H1 (cell line): ENCODE measurements around the gene SPINK5. TPM values are rescaled to one million over a fixed set of nuclear protein-coding genes. Genes with fewer than 3 reads are reported as not detected.

Experiments
- CTCF ChIA-PET: fragments of 300-600 bp; sonication (Branson Sonifier 250); formaldehyde crosslinking; loops from one replicate; lab custom pipeline; 2021; ENCODE audit not compliant: partially characterized antibody; lab: Charles Lee
- POLR2A ChIA-PET: fragments of 300-600 bp; sonication (Branson Sonifier 250); formaldehyde crosslinking; loops from one replicate; lab custom pipeline; 2021; ENCODE audit warnings: inconsistent platforms; ENCODE audit not compliant: partially characterized antibody; lab: Charles Lee
- DNase-seq, 2 experiments: peaks; one replicate each; pipeline versions ENCODE4 v3.0.0 to v3.0.0-alpha.2; 2010 to 2022; ENCODE audit warnings: low spot score in 2 of 2, low read depth in 1 of 2, mixed read lengths in 1 of 2
- FAIRE-seq: peaks from 2 replicates; lab custom pipeline; 2011; peaks lifted over from hg19 to GRCh38; lab: Jason Lieb, UNC
- H2AFZ ChIP-seq: 2 replicates; pipeline ENCODE4 v1.8.1; 2012; ENCODE audit warnings: low read length, inconsistent platforms
- H2AK5ac ChIP-seq: 2 replicates; pipeline ENCODE4 v1.6.1; 2013; ENCODE audit warnings: low read depth, low read length
- H2BK120ac ChIP-seq: replicated peaks from 2 replicates; pipeline ENCODE3; 2013; ENCODE audit warnings: low read depth, low read length, inconsistent platforms
- H2BK12ac ChIP-seq: 2 replicates; pipeline ENCODE4 v1.6.1; 2013; ENCODE audit warnings: low read depth, low read length
- H2BK15ac ChIP-seq: 2 replicates; pipeline ENCODE4 v1.6.1; 2013; ENCODE audit warnings: low read length
- H2BK20ac ChIP-seq: 2 replicates; pipeline ENCODE4 v1.6.1; 2013; ENCODE audit warnings: low read length
- H2BK5ac ChIP-seq: 2 replicates; pipeline ENCODE4 v1.6.1; 2013; ENCODE audit warnings: low read depth, low read length
- H3K14ac ChIP-seq: 2 replicates; pipeline ENCODE4 v1.6.1; 2013; ENCODE audit warnings: inconsistent platforms; ENCODE audit not compliant: insufficient read length
- H3K18ac ChIP-seq: 2 replicates; pipeline ENCODE4 v1.6.1; 2013; ENCODE audit warnings: low read length; ENCODE audit errors: extremely low read depth
- H3K23ac ChIP-seq: 2 replicates; pipeline ENCODE4 v1.6.1; 2013; ENCODE audit warnings: inconsistent platforms; ENCODE audit not compliant: insufficient read length
- H3K23me2 ChIP-seq: 2 replicates; pipeline ENCODE4 v1.6.1; 2013; ENCODE audit warnings: low read depth, low read length
- H3K27ac ChIP-seq: 2 replicates; pipeline ENCODE4 v1.6.1; 2011; ENCODE audit warnings: low read depth, low read length, inconsistent platforms
- H3K27me3 ChIP-seq, 4 experiments: replicated peaks in 1 of 4; 1 replicate in 1 of 4; 2 replicates in 3 of 4; pipeline versions ENCODE4 v1.6.1 to v1.8.1; 2011 to 2013; ENCODE audit warnings: low read length in 3 of 4, mild to moderate bottlenecking in 3 of 4, inconsistent platforms in 2 of 4, mixed read lengths in 2 of 4, moderate library complexity in 1 of 4; ENCODE audit not compliant: control insufficient read depth in 3 of 4, insufficient read depth in 3 of 4; ENCODE audit errors: extremely low read depth in 1 of 4
- H3K36me3 ChIP-seq, 4 experiments: 2 replicates each; pipeline versions ENCODE4 v1.6.1 to v1.8.1; 2011 to 2013; ENCODE audit warnings: mild to moderate bottlenecking in 4 of 4, low read length in 3 of 4, moderate library complexity in 2 of 4, control low read depth in 1 of 4, inconsistent platforms in 1 of 4; ENCODE audit not compliant: insufficient read depth in 4 of 4, control insufficient read depth in 2 of 4
- H3K4ac ChIP-seq: replicated peaks from 2 replicates; pipeline ENCODE3; 2013; ENCODE audit warnings: low read length, low read depth, mixed read lengths, inconsistent platforms; ENCODE audit not compliant: insufficient read length
- H3K4me1 ChIP-seq, 4 experiments: replicated peaks in 1 of 4; 1 replicate in 1 of 4; 2 replicates in 3 of 4; pipeline versions ENCODE4 v1.6.1 to v1.8.1; 2011 to 2013; ENCODE audit warnings: low read length in 3 of 4, inconsistent platforms in 2 of 4, mixed read lengths in 1 of 4; ENCODE audit not compliant: insufficient read depth in 4 of 4, control insufficient read depth in 3 of 4
- H3K4me2 ChIP-seq, 2 experiments: 2 replicates each; pipeline versions ENCODE4 v1.6.1 to v1.8.1; 2011 to 2013; ENCODE audit warnings: low read depth in 2 of 2, low read length in 2 of 2, control low read depth in 1 of 2, inconsistent platforms in 1 of 2, mild to moderate bottlenecking in 1 of 2; ENCODE audit not compliant: insufficient read depth in 1 of 2
- H3K4me3 ChIP-seq, 4 experiments: fragments of 200-600, 300-600 bp in 1 of 4; sonication (generic), shearing (Covaris generic), sonication (Bioruptor Twin) in 1 of 4; 2 replicates each; pipeline versions ENCODE4 v1.5.1 to v1.8.1; 2011 to 2016; ENCODE audit warnings: low read length in 4 of 4, low read depth in 3 of 4, control low read depth in 2 of 4, inconsistent platforms in 2 of 4, mild to moderate bottlenecking in 2 of 4, mixed read lengths in 1 of 4, moderate library complexity in 1 of 4; ENCODE audit not compliant: insufficient read depth in 2 of 4; ENCODE audit errors: extremely low read depth in 1 of 4
- H3K56ac ChIP-seq: replicated peaks from 2 replicates; pipeline ENCODE3; 2013; ENCODE audit warnings: low read depth, mild to moderate bottlenecking, mixed read lengths, low read length, inconsistent platforms; ENCODE audit not compliant: insufficient read length
- H3K79me1 ChIP-seq: 2 replicates; pipeline ENCODE4 v1.6.1; 2013; ENCODE audit warnings: low read depth, low read length, control low read depth
- H3K79me2 ChIP-seq, 2 experiments: 2 replicates each; pipeline versions ENCODE4 v1.6.1 to v1.8.1; 2012 to 2013; ENCODE audit warnings: low read length in 2 of 2, mild to moderate bottlenecking in 2 of 2, inconsistent platforms in 1 of 2; ENCODE audit not compliant: insufficient read depth in 2 of 2, control insufficient read depth in 1 of 2
- H3K9ac ChIP-seq, 4 experiments: replicated peaks in 1 of 4; 1 replicate in 1 of 4; 2 replicates in 3 of 4; pipeline versions ENCODE4 v1.6.1 to v1.8.1; 2011 to 2013; ENCODE audit warnings: low read depth in 3 of 4, low read length in 3 of 4, control low read depth in 2 of 4, mild to moderate bottlenecking in 2 of 4, moderate library complexity in 2 of 4, inconsistent platforms in 1 of 4; ENCODE audit errors: extremely low read depth in 1 of 4
- H3K9me3 ChIP-seq, 2 experiments: 2 replicates each; pipeline versions ENCODE4 v1.6.1 to v1.8.1; 2012 to 2013; ENCODE audit warnings: mild to moderate bottlenecking in 2 of 2, moderate library complexity in 2 of 2, control low read depth in 1 of 2, inconsistent platforms in 1 of 2, low read depth in 1 of 2, low read length in 1 of 2, mixed read lengths in 1 of 2; ENCODE audit not compliant: insufficient read depth in 2 of 2
- H4K20me1 ChIP-seq, 2 experiments: replicated peaks in 1 of 2; 2 replicates each; pipeline versions ENCODE3 to v1.8.1; 2011 to 2013; ENCODE audit warnings: inconsistent platforms in 2 of 2, low read length in 2 of 2, mild to moderate bottlenecking in 1 of 2; ENCODE audit not compliant: insufficient read depth in 2 of 2, control insufficient read depth in 1 of 2
- H4K5ac ChIP-seq: 2 replicates; pipeline ENCODE4 v1.6.1; 2013; ENCODE audit warnings: low read length, low read depth, mixed read lengths, inconsistent platforms; ENCODE audit not compliant: insufficient read length
- H4K8ac ChIP-seq: 2 replicates; pipeline ENCODE4 v1.8.0; 2013; ENCODE audit warnings: mild to moderate bottlenecking, moderate library complexity, low read length, inconsistent platforms; ENCODE audit not compliant: insufficient read depth; ENCODE audit errors: extremely low read depth
- H4K91ac ChIP-seq: replicated peaks from 2 replicates; pipeline ENCODE3; 2013; ENCODE audit warnings: low read length, mixed read lengths, inconsistent platforms; ENCODE audit not compliant: insufficient read length
- BACH1 ChIP-seq: IDR thresholded peaks from 2 replicates; pipeline ENCODE4 v1.6.1; 2012; ENCODE audit warnings: low read length, improper control_type of control experiment
- CTBP2 ChIP-seq: IDR thresholded peaks from 2 replicates; pipeline ENCODE4 v1.7.0; 2011; ENCODE audit warnings: borderline replicate concordance, mild to moderate bottlenecking, moderate library complexity, mixed read lengths, low read length; ENCODE audit not compliant: insufficient read depth, insufficient read length
- KDM1A ChIP-seq: fragments of 200-600, 300-600 bp; sonication (generic); IDR thresholded peaks from 2 replicates; pipeline ENCODE4 v1.7.1; 2016; ENCODE audit warnings: mild to moderate bottlenecking, low read length, borderline replicate concordance
- WGBS, 2 experiments: shearing (Covaris generic) in 1 of 2; methylation state at CpG; one replicate each; pipeline versions ENCODE4 v1.1.6 to v1.1.7; 2013 to 2015; ENCODE audit warnings: low lambda C conversion rate in 2 of 2, mixed read lengths in 2 of 2, inconsistent platforms in 1 of 2, low coverage in 1 of 2, missing lambda C conversion rate in 1 of 2; ENCODE audit not compliant: insufficient replicate concordance in 2 of 2, insufficient coverage in 1 of 2, insufficient read length in 1 of 2; ENCODE audit errors: extremely low coverage in 1 of 2, missing lambda C conversion rate in 1 of 2; 5-methylcytosine and 5-hydroxymethylcytosine counted together
- polyA plus RNA-seq, 7 experiments: library from polyadenylated mRNA; depleted of rRNA in 3 of 7; stranded (reverse) in 5 of 7; unstranded in 2 of 7; fragments of >200 nt in 5 of 7; fragments of 200-250 nt in 2 of 7; gene quantifications; 1 replicate in 5 of 7; 2 replicates in 1 of 7; 4 replicates in 1 of 7; pipeline versions ENCODE4 v1.2.1 to v1.2.3, GENCODE V29; 2011 to 2013; ENCODE audit warnings: missing spikeins in 2 of 7, mixed read lengths in 2 of 7
- total RNA-seq: library from RNA; stranded (reverse); fragmentation: NEBNext Ultra II Directional; extraction: Animal tissue kit (Norgen Biotek cat#: 25700); gene quantifications from 2 replicates; pipeline ENCODE4 v1.2.1, GENCODE V29; 2021

SPINK5 gene
- total and polyA plus RNA-seq, 2 of the 8 experiments (the other 6 are each of a cell fraction or from before 2014, with no cell fraction given), result 1.4 to 2.2 TPM

- Histone ChIP-seq H3K79me2 (no peaks in the 10 kb centered on the region), H3K4me2 (no peak overlapping the region), H3K56ac (no peak overlapping the region), H3K4me1 (no peaks in the 10 kb centered on the region), H3K23me2 (no peaks in the 10 kb centered on the region), H3K4me3 (no peak overlapping the region), H3K9me3 (no peaks in the 10 kb centered on the region), H4K20me1 (no peaks in the 10 kb centered on the region), H4K8ac (no peak overlapping the region), H3K27ac (no peak overlapping the region), H3K36me3 (peaks cover 0 to 10% (median 0%) of the 10 kb centered on the region in 4 experiments; a peak in 1 of 8 replicates), H2BK15ac (no peak overlapping the region), H3K27me3 (no peaks in the 10 kb centered on the region), H3K14ac (no peak overlapping the region), H3K9ac (no peak overlapping the region), H2BK20ac (no peak overlapping the region), H3K4ac (no peak overlapping the region), H2BK120ac (no peak overlapping the region), H3K18ac (no peak overlapping the region), H2AFZ (no peak overlapping the region), H2BK12ac (no peak overlapping the region), H4K91ac (no peak overlapping the region), H2AK5ac (no peak overlapping the region), H4K5ac (no peak overlapping the region), H2BK5ac (no peak overlapping the region), H3K23ac (no peak overlapping the region), H3K79me1 (no peaks in the 10 kb centered on the region)
- CTCF ChIA-PET, result interaction anchor here (0.6 to 2.9 kb wide), 3 partner anchors 9 to 346 kb away, joined by 3 to 19 read pairs (median 4); no protein-coding TSS in a partner anchor
- FAIRE-seq, result no peak
- POLR2A ChIA-PET, result no interaction called here
- WGBS, 2 experiments, result 86% methylated on average over 5 of the region's 5 CpGs; no CpG with 5 or more reads in 1 of the 2 experiments
- no peak for DNase-seq
- TF ChIP-seq BACH1 (no peak), CTBP2 (no peak), KDM1A (no peak)
These were observed 71.6 kb downstream of the SPINK5 start for GRCh38 chr5:148135091-148136048.
